ENCODE measurements around the gene EGFL8. TPM values are rescaled to one million over a fixed set of nuclear protein-coding genes. Genes with fewer than 3 reads are reported as not detected.

Gene EGFL8
- total RNA-seq, 2 donors from 2014 or later = 13.8 to 16.2 TPM

GRCh38 chr6:32177788-32178546, 13.6 kb downstream of the EGFL8 start, which contains the start of gene RNF5:
TSS of gene RNF5 (plus strand) at chr6:32178405. CDS start at chr6:32178512, 107 bp downstream.
- Histone ChIP-seq H3K27me3 (replicated peaks; ENCODE audit: insufficient read depth) (no peaks in the 10 kb centered on the region), H3K4me1 (ENCODE audit: control insufficient read depth in 1 of 2, low read depth in 2 of 2) (peaks cover 22 to 40% of the 10 kb centered on the region in 2 donors), H3K9me3 (no peaks in the 10 kb centered on the region), H3K4me3 (peak within 1 kb of the TSS; percentile 98), H3K27ac (peak within 1 kb of the TSS; percentile 94 to 96), H3K36me3 (peaks cover 5% of the 10 kb centered on the region)
- ATAC-seq (ENCODE audit: insufficient number of reproducible peaks, low FRiP score, low read depth) (peak; percentile 84), DNase-seq (ENCODE audit: low spot score) (peak; percentile 100)
- TF ChIP-seq CTCF (IDR thresholded peaks at IDR 0.05) = no peak

- TF ChIP-seq CTCF (IDR thresholded peaks at IDR 0.05) = no peak
- H3K4me1 ChIP-seq (ENCODE audit: control insufficient read depth in 1 of 2, low read depth in 2 of 2) = peaks cover 22 to 40% of the 10 kb centered on the region in 2 donors
- H3K9me3 ChIP-seq = no peaks in the 10 kb centered on the region
- peak overlapping the region; percentile 98 for H3K4me3 ChIP-seq
- no peak for DNase-seq (ENCODE audit: low spot score)
- peak overlapping the region; percentile 94 to 96 for H3K27ac ChIP-seq
- no peaks in the 10 kb centered on the region for H3K27me3 ChIP-seq (replicated peaks; ENCODE audit: insufficient read depth)
- peaks cover 5% of the 10 kb centered on the region for H3K36me3 ChIP-seq
- ATAC-seq (ENCODE audit: insufficient number of reproducible peaks, low FRiP score, low read depth) = no peak
Measured at GRCh38 chr6:32178547-32179440, 14.4 kb downstream of the EGFL8 start.

GRCh38 chr6:32179766-32180405, 15.5 kb downstream of the EGFL8 start:
- ATAC-seq (ENCODE audit: insufficient number of reproducible peaks, low FRiP score, low read depth) (no peak), DNase-seq (ENCODE audit: low spot score) (no peak)
- H3K36me3 ChIP-seq = peaks cover 5% of the 10 kb centered on the region
- no peaks in the 10 kb centered on the region for H3K27me3 ChIP-seq (replicated peaks; ENCODE audit: insufficient read depth)
- no peak overlapping the region for H3K4me3 ChIP-seq
- peaks cover 22 to 34% of the 10 kb centered on the region in 2 donors for H3K4me1 ChIP-seq (ENCODE audit: control insufficient read depth in 1 of 2, low read depth in 2 of 2)
- H3K27ac ChIP-seq = no peak overlapping the region
- no peaks in the 10 kb centered on the region for H3K9me3 ChIP-seq
- no peak for TF ChIP-seq CTCF (IDR thresholded peaks at IDR 0.05)

GRCh38 chr6:32181148-32181702, 16.8 kb downstream of the EGFL8 start:
- H3K36me3 ChIP-seq = peaks cover 5% of the 10 kb centered on the region
- no peak for ATAC-seq (ENCODE audit: insufficient number of reproducible peaks, low FRiP score, low read depth)
- H3K9me3 ChIP-seq = no peaks in the 10 kb centered on the region
- no peaks in the 10 kb centered on the region for H3K27me3 ChIP-seq (replicated peaks; ENCODE audit: insufficient read depth)
- no peak overlapping the region for H3K27ac ChIP-seq
- TF ChIP-seq CTCF (IDR thresholded peaks at IDR 0.05) = no peak
- no peak for DNase-seq (ENCODE audit: low spot score)
- H3K4me1 ChIP-seq (ENCODE audit: control insufficient read depth in 1 of 2, low read depth in 2 of 2) = peaks cover 18 to 31% of the 10 kb centered on the region in 2 donors
- H3K4me3 ChIP-seq = no peak overlapping the region

All from thoracic aorta (tissue), 2 donors.